Middle frontal gyrus (tissue), 1 donor: ENCODE data around the gene KRTAP10-8.
"Not testable (repeated sequence)": the region's sequence is repeated elsewhere in the genome, so short reads cannot be mapped to it uniquely, and the experiment has no call there.

ENCODE experiments used
- DNase-seq: peaks from one replicate; pipeline ENCODE4 v3.0.0-alpha.2; 2015; ENCODE audit warnings: low spot score; ENCODE audit errors: extremely low spot score

The KRTAP10-8 gene

DNA sequence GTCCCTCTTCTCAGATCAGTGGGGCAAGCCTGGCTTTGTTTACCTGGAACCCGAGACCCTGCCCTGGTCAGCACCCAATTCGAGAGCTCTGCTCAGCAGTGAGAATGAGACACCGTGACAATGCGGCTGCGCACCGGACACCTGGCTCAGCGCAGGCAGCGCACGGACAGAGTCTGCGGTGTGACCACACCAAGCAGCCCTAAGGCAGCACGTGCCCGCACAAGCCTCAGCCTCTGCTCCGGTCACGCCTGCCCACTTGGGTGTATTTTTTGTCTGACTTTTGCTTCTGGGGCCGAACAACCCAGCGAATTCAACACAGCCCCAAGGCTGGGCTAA is 4.7 kb downstream of the KRTAP10-8 start:
- no peak for DNase-seq

DNA sequence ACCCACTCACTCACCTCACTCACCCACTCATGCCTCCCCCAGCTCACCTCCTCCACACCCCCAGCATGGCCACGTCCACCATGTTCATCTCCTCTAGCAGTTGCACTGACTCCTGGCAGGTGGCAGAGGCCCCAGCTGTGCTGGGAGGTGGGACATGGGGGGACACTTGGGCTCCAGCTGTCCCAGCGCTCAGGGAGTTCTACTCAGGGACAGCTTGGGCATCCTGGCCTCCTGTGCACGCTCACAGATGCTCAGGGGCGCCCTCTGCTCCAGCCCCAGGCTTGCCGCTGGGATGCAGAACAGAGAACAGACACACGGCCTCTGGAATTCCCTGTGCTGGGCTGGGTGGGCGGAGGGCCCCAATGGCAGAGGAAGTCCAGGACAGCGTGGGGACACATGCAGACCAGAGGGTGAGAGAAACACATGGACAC is 5.2 kb downstream of the KRTAP10-8 start:
- DNase-seq = no peak

GRCh38 chr21:44618504-44618903 is 6.6 kb downstream of the KRTAP10-8 start:
- no peak for DNase-seq

DNA sequence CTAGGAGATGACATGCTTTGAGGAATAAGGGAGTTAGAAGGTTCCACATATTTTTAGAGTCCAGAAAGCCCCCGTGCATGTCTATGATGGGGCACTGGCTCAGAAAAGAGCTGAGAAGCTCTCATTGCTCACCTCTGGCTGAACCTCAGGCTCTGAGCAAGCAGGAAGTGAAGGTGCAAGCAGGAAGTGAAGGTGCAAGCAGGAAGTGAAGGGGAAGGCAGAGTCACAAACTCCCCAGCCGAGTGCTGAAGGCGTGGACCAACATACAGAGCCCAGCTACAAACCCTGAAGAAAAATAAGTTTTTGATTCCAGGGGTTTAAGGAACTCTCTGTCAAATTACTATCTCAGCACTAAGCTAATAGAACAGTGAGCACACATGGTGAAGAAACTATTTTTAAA is 7.0 kb downstream of the KRTAP10-8 start:
- no peak for DNase-seq

GRCh38 chr21:44619886-44620285 is 8.0 kb downstream of the KRTAP10-8 start:
- no peak for DNase-seq

DNA sequence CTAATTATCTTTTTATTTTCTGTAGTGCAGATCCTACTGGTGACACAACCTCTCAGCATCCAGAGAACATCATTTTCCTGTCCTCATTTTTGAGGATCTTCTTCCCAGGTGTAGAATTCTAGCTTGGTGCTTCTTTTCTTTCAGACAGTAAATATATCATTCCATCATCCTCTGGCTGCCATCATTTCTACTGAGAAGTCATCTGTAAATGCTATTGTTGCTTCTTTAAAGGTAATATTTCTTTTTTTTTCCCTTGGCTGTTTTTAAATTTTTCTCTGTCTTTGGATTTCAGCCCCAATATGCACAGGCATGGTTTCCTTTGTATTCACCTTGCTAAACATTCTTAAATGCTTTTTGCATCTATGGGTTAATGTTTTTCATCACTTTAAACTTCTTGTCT is 11.7 kb downstream of the KRTAP10-8 start:
- DNase-seq = no peak

DNA sequence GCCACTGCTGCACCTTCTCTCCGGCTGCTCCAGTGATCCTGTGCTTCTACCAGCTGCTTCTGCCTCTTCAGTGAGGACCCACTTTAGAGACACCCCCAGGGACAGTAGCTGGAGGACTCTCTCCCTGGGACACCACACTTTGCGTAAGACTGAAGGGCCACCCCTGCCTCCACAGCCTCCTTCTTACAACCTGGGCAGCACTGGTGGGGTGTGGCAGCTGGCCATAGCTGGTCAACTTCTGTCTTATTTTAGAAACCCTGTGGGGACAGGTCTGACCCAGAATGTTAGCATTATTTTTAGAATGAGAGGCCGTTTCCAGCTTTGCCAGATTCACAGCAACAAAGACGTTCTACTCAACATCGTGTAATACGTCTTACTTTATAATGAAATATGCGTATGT is 13.9 kb downstream of the KRTAP10-8 start:
- no peak for DNase-seq

DNA sequence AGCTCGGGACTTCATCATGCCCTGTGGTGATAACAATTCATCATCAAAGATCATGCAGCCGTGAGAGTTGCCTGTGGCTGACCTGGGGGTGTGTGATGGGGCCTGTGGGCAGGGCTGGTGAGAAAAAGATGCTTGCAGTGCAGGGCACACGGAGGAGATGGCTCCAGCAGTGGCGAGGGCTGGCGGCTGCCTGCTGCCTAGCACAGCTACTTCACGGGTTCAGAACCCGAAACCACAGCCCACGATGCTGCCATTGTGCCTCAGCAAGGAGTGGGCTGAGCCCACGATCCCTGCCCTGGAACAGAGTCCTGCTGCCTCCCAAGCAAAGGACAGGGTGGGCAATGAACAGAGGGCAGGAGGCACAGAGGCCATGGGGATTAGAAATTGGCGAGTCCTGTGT is 14.4 kb downstream of the KRTAP10-8 start:
- no peak for DNase-seq

- DNase-seq = no peak
Measured at GRCh38 chr21:44626673-44627143, 14.8 kb downstream of the KRTAP10-8 start, which contains the start of gene KRTAP10-9. TSS of gene KRTAP10-9 (plus strand) at chr21:44627093. CDS start at chr21:44627172, 79 bp downstream.

DNA sequence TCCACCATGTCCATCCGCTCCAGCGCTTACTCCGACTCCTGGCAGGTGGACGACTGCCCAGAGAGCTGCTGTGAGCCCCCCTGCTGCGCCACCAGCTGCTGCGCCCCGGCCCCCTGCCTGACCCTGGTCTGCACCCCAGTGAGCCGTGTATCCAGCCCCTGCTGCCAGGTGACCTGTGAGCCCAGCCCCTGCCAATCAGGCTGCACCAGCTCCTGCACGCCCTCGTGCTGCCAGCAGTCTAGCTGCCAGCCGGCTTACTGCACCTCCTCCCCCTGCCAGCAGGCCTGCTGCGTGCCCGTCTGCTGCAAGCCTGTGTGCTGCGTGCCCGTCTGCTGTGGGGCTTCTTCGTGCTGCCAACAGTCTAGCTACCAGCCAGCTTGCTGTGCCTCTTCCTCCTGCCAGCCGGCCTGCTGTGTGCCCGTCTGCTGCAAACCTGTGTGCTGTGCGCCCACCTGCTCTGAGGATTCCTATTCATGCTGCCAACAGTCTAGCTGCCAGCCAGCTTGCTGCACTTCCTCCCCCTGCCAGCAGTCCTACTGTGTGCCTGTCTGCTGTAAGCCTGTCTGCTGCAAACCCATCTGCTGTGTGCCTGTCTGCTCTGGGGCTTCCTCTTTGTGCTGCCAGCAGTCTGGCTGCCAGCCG is 15.4 kb downstream of the KRTAP10-8 start:
- not testable (repeated sequence) for DNase-seq

- DNase-seq = not testable (repeated sequence)
Measured at GRCh38 chr21:44627831-44628233, 16.0 kb downstream of the KRTAP10-8 start.

GRCh38 chr21:44628707-44629391 is 17.0 kb downstream of the KRTAP10-8 start:
- no peak for DNase-seq

DNA sequence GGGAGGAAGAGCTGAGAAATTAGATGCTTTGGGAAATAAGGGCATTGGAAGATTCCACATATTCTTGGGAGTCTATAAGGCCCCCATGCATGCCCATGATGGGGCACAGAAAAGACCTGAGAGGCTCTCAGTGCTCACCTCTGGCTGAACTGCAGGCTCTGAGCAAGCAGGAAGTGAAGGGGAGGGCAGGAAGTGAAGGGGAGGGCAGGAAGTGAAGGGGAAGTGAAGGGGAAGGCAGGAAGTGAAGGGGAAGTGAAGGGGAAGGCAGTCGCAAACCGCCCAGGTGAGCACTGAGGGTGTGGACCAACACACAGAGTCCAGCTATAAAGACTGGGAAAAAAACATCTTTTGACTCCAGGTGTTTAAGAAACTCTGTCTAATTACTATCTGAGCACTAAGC is 18.6 kb downstream of the KRTAP10-8 start:
- DNase-seq = no peak

- DNase-seq = no peak
Measured at GRCh38 chr21:44632067-44632466, 20.2 kb downstream of the KRTAP10-8 start.

DNA sequence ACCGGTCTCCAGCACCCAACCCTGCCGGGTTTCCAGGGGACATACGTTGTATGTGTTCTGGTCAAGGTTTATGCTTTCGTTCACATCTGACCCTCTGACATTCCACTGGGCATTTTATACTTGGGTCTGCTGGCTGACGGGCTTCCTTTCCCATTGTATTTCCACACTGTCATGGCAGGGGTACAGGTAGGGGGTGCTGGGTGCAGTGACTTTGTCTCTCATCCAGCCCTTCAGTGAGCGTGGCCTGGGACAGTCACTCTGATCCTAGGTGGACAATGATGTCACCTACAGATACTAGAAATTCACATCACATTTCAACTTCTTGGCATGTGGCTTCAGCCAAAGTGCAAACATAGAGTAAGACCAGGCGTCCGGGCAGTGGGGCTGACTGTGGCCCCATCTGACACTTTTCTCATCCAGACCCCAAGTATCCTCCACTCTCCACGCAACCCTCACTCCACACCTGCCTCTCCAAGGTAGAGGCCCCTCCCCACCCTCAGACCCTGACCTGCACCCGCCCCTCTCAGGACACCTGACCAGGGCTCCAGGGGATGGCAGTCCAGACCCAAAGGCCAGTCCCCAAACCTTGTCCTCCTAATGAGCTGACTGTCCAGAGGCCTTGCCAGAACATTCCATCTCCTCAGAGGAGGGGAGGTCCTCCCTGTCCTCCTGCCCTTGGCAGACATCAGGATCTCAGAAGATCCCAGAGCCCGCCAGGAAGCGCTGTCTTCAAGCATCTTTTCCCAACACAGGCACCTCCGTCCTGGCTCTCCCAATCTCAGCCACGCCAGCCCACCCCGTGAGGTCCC is 24.5 kb downstream of the KRTAP10-8 start:
- no peak for DNase-seq

DNA sequence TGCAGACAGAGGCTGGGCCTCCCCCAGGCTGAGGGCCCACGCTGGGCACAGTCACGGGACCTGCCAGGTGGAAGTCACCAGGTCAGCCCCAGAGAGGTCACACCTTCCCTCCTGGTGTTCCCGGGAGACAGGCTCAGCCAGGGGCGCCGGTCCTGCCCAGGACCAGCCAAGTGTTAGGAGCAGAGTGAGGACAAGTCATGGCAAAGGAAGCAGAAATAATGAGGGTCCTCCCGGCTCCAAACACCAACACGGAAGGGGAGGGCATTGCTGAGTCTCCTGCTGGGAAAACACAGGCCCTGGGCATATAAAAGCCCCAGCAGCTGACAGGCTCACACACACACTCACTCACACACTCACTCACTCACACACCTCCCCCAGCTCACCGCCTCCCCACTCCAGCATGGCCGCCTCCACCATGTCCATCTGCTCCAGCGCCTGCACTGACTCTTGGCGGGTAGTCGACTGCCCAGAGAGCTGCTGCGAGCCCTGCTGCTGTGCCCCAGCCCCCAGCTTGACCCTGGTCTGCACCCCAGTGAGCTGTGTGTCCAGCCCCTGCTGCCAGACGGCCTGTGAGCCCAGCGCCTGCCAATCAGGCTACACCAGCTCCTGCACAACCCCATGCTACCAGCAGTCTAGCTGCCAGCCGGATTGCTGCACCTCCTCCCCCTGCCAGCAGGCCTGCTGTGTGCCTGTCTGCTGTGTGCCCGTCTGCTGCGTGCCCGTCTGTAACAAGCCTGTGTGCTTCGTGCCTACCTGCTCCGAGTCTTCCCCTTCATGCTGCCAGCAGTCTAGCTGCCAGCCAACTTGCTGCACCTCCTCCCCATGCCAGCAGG is 25.4 kb downstream of the KRTAP10-8 start, which contains the start of gene KRTAP10-10:
TSS of gene KRTAP10-10 (plus strand) at position 339 of the 833 bp plus-strand sequence. CDS start at position 401, 62 bp downstream.
- DNase-seq = no peak

GRCh38 chr21:44637851-44638348 is 26.0 kb downstream of the KRTAP10-8 start:
- DNase-seq = not testable (repeated sequence)

DNA sequence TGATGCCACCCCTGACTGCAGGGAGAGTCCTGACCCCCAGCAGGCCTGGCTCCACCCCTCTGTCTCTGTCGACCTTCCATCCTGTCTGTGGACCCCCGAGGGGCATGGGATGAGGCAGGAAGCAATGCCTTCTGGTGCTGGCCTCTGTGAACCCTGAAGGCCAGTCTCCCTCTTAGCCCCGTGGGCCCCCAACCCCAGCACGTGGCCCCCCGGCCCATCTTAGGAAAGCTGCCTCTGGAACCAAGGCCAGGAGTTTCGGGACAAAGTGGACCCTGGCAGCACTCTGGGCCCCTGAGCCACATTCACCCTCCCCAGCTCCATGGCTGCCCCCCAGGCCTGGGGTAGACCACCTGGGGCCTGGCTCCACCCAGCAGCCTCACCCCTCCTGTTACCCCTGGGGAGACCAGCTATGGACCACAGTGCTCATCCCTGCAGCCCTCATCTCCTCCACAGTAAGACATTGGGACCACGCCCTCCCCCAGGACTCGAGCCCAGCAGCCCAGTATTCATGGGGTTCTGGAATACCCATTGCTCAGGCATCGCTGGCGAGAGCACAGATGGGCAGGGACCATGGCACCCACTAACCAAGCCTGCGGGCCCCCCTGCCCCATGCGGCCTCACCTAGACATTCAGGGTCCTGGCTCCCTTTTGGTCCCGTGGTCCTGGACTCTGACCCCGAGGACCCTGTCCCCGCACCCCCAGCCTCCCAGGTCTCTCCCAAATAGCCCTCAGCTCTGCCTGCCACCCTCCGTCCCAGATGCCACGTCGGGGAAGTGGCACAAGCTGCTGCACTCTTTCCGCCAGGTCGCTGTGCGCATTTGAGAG is 26.8 kb downstream of the KRTAP10-8 start:
- not testable (repeated sequence) for DNase-seq

DNA sequence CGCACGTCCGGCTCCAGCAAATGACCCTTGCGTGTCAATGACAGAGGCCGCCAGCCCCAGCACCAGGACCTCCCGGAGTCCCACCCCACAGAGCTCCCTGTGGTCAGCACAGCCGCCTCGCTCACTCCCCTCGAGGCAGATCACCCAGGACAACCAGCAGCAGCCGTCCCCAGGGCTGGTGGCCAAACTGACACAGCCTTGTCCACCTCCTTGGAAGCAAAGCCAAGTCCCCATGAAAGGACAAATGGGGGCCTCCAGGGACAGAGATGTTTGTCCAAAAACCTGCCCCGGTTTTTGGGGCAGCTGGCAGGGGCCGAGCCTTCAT is 27.4 kb downstream of the KRTAP10-8 start:
- DNase-seq = no peak

GRCh38 chr21:44640761-44641160 is 28.9 kb downstream of the KRTAP10-8 start:
- DNase-seq = no peak
